Measurements from ENCODE around the gene NCOR1. TPM values are rescaled to one million over a fixed set of nuclear protein-coding genes. Genes with fewer than 3 reads are reported as not detected.

NCOR1 gene
- total and polyA plus RNA-seq, 2 of the 8 experiments (the other 6 are each of a cell fraction or from before 2014, with no cell fraction given), result 65.4 to 142 TPM

- Histone ChIP-seq H3K4me3 (ENCODE audit: extremely low read depth in 1 of 4, insufficient read depth in 2 of 4, low read depth in 3 of 4, low read length in 4 of 4) (no peak overlapping the region), H3K14ac (ENCODE audit: insufficient read length) (no peak overlapping the region), H3K79me2 (ENCODE audit: control insufficient read depth in 1 of 2, insufficient read depth in 2 of 2, low read length in 2 of 2) (no peaks in the 10 kb centered on the region), H2BK5ac (ENCODE audit: low read depth, low read length) (no peak overlapping the region), H3K23ac (ENCODE audit: insufficient read length) (no peak overlapping the region), H2BK12ac (ENCODE audit: low read depth, low read length) (no peak overlapping the region), H3K4me1 (replicated peaks in 1 of 4; ENCODE audit: control insufficient read depth in 3 of 4, insufficient read depth in 4 of 4, low read length in 3 of 4) (peaks cover 3 to 6% (median 3%) of the 10 kb centered on the region in 4 experiments; a peak in 4 of 7 replicates), H3K23me2 (ENCODE audit: low read depth, low read length) (no peaks in the 10 kb centered on the region), H3K9ac (replicated peaks in 1 of 4; ENCODE audit: extremely low read depth in 1 of 4, low read depth in 3 of 4, low read length in 3 of 4) (no peak overlapping the region), H3K18ac (ENCODE audit: extremely low read depth, low read length) (no peak overlapping the region), H2AFZ (ENCODE audit: low read length) (no peak overlapping the region), H3K4ac (replicated peaks; ENCODE audit: insufficient read length, low read depth, low read length) (no peak overlapping the region), H3K27me3 (replicated peaks in 1 of 4; ENCODE audit: control insufficient read depth in 3 of 4, extremely low read depth in 1 of 4, insufficient read depth in 3 of 4, low read length in 3 of 4) (no peaks in the 10 kb centered on the region), H3K9me3 (ENCODE audit: insufficient read depth in 2 of 2, low read depth in 1 of 2, low read length in 1 of 2) (no peaks in the 10 kb centered on the region), H4K20me1 (replicated peaks in 1 of 2; ENCODE audit: control insufficient read depth in 1 of 2, insufficient read depth in 2 of 2, low read length in 2 of 2) (no peaks in the 10 kb centered on the region), H4K8ac (ENCODE audit: extremely low read depth, insufficient read depth, low read length) (no peak overlapping the region), H3K36me3 (ENCODE audit: control insufficient read depth in 2 of 4, insufficient read depth in 4 of 4, low read length in 3 of 4) (no peaks in the 10 kb centered on the region), H2BK20ac (ENCODE audit: low read length) (no peak overlapping the region), H3K27ac (ENCODE audit: low read depth, low read length) (no peak overlapping the region), H2AK5ac (ENCODE audit: low read depth, low read length) (no peak overlapping the region), H4K91ac (replicated peaks; ENCODE audit: insufficient read length, low read length) (no peak overlapping the region), H3K4me2 (ENCODE audit: insufficient read depth in 1 of 2, low read depth in 2 of 2, low read length in 2 of 2) (no peak overlapping the region), H3K79me1 (ENCODE audit: low read depth, low read length) (peaks cover 2% of the 10 kb centered on the region; the same call in 1 of the 2 replicates), H3K56ac (replicated peaks; ENCODE audit: insufficient read length, low read depth, low read length) (no peak overlapping the region), H4K5ac (ENCODE audit: insufficient read length, low read depth, low read length) (no peak overlapping the region), H2BK120ac (replicated peaks; ENCODE audit: low read depth, low read length) (no peak overlapping the region), H2BK15ac (ENCODE audit: low read length) (no peak overlapping the region)
- WGBS, 2 experiments (ENCODE audit: extremely low coverage in 1 of 2, insufficient coverage in 1 of 2, insufficient read length in 1 of 2, insufficient replicate concordance in 2 of 2, low coverage in 1 of 2, low lambda C conversion rate in 2 of 2, missing lambda C conversion rate in 1 of 2), result 84% methylated on average over 7 of the region's 7 CpGs; no CpG with 5 or more reads in 1 of the 2 experiments
- ChIA-PET POLR2A (ENCODE audit: partially characterized antibody) (interaction anchor here (0.6 to 1.3 kb wide), 2 partner anchors 32 to 1821 kb away, joined by 3 to 4 read pairs; partner anchors contain the start of gene NCOR1), CTCF (ENCODE audit: partially characterized antibody) (no interaction called here)
- FAIRE-seq (no peak), DNase-seq (ENCODE audit: low read depth in 1 of 2, low spot score in 2 of 2) (no peak)
- no peak for TF ChIP-seq RNF2 (IDR thresholded peaks at IDR 0.05; ENCODE audit: borderline replicate concordance, low read depth, low read length, missing control alignments, poor library complexity, severe bottlenecking)
- no peak for TF ChIP-seq CBX5 (IDR thresholded peaks at IDR 0.05; ENCODE audit: low read depth, low read length)
- TF ChIP-seq HDAC2 (IDR thresholded peaks at IDR 0.05; ENCODE audit: borderline replicate concordance in 1 of 2, low read depth in 2 of 2, low read length in 2 of 2), result no peak
- no peak for TF ChIP-seq BRCA1 (IDR thresholded peaks at IDR 0.05; ENCODE audit: low read depth, low read length)
Observed at GRCh38 chr17:16247586-16247984, 32.3 kb upstream of the NCOR1 start.
